ENCODE measurements around the gene PIK3C2B. TPM values are rescaled to one million over a fixed set of nuclear protein-coding genes. Genes with fewer than 3 reads are reported as not detected.

The PIK3C2B gene
- 15.7 TPM for polyA plus RNA-seq (2013, experiment 1 of 2)
- 11.4 TPM for polyA plus RNA-seq (2013, experiment 2 of 2)

- no peaks in the 10 kb centered on the region for H3K9me3 ChIP-seq (ENCODE audit: control insufficient read depth, low read length)
- peaks cover 8% of the 10 kb centered on the region for H3K36me3 ChIP-seq (ENCODE audit: control insufficient read depth, insufficient read depth, low read length)
- WGBS, 2 experiments (ENCODE audit: insufficient coverage in 2 of 2) = 0 to 1% methylated on average over 27 to 46 of the region's 69 CpGs
- H3K27ac ChIP-seq (ENCODE audit: low read depth, low read length, severe bottlenecking) = peak within 1 kb of the TSS; percentile 93
- peak within 1 kb of the TSS; percentile 84 for H3K4me3 ChIP-seq (ENCODE audit: extremely low read depth, insufficient read depth, low read length, poor library complexity, severe bottlenecking)
- H3K4me1 ChIP-seq (ENCODE audit: control insufficient read depth, insufficient read depth, low read length, poor library complexity, severe bottlenecking) = peaks cover 19% of the 10 kb centered on the region
Measured at GRCh38 chr1:204494281-204495077, at the start of gene PIK3C2B. PIK3C2B (minus strand) TSS chr1:204494805; CDS start chr1:204469802, 25,003 bp downstream.

DNA sequence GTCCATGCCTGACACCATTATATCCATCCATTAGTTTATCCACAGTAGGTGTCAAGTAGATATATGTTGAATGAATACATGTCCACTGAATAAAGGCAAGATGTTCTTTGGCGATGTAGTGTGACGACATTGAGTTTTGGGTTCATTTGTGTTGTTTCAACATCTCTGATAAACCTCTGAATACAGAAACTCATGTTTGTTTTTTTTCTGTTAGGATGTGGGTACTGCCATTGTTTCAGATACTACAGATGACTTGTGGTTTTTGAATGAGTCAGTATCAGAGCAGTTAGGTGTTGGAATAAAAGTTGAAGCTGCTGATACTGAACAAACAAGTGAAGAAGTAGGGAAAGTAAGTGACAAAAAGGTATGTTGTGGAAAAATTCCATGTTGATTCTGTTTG is 49.7 kb upstream of the PIK3C2B start:
- H3K4me1 ChIP-seq (ENCODE audit: control insufficient read depth, insufficient read depth, low read length, poor library complexity, severe bottlenecking) = no peaks in the 10 kb centered on the region
- WGBS, 2 experiments (ENCODE audit: insufficient coverage in 2 of 2) = 100% methylated on average over 1 of the region's 2 CpGs; no CpG with 5 or more reads in 1 of the 2 experiments
- no peak overlapping the region for H3K27ac ChIP-seq (ENCODE audit: low read depth, low read length, severe bottlenecking)
- no peak overlapping the region for H3K4me3 ChIP-seq (ENCODE audit: extremely low read depth, insufficient read depth, low read length, poor library complexity, severe bottlenecking)
- no peaks in the 10 kb centered on the region for H3K9me3 ChIP-seq (ENCODE audit: control insufficient read depth, low read length)
- peaks cover 94% of the 10 kb centered on the region for H3K36me3 ChIP-seq (ENCODE audit: control insufficient read depth, insufficient read depth, low read length)

- Histone ChIP-seq H3K9me3 (ENCODE audit: control insufficient read depth, low read length) (no peaks in the 10 kb centered on the region), H3K27ac (ENCODE audit: low read depth, low read length, severe bottlenecking) (no peak overlapping the region), H3K4me3 (ENCODE audit: extremely low read depth, insufficient read depth, low read length, poor library complexity, severe bottlenecking) (no peak overlapping the region), H3K36me3 (ENCODE audit: control insufficient read depth, insufficient read depth, low read length) (peaks cover 92% of the 10 kb centered on the region), H3K4me1 (ENCODE audit: control insufficient read depth, insufficient read depth, low read length, poor library complexity, severe bottlenecking) (no peaks in the 10 kb centered on the region)
- 100% methylated on average over 1 of the region's 2 CpGs for WGBS, 2 experiments (ENCODE audit: insufficient coverage in 2 of 2)
Measured at GRCh38 chr1:204541626-204542025, 47.0 kb upstream of the PIK3C2B start.

- no peaks in the 10 kb centered on the region for H3K4me1 ChIP-seq (ENCODE audit: control insufficient read depth, insufficient read depth, low read length, poor library complexity, severe bottlenecking)
- H3K36me3 ChIP-seq (ENCODE audit: control insufficient read depth, insufficient read depth, low read length) = peaks cover 94% of the 10 kb centered on the region
- H3K9me3 ChIP-seq (ENCODE audit: control insufficient read depth, low read length) = no peaks in the 10 kb centered on the region
- no peak overlapping the region for H3K4me3 ChIP-seq (ENCODE audit: extremely low read depth, insufficient read depth, low read length, poor library complexity, severe bottlenecking)
- no peak overlapping the region for H3K27ac ChIP-seq (ENCODE audit: low read depth, low read length, severe bottlenecking)
Measured at GRCh38 chr1:204532832-204533231, 38.2 kb upstream of the PIK3C2B start.

DNA sequence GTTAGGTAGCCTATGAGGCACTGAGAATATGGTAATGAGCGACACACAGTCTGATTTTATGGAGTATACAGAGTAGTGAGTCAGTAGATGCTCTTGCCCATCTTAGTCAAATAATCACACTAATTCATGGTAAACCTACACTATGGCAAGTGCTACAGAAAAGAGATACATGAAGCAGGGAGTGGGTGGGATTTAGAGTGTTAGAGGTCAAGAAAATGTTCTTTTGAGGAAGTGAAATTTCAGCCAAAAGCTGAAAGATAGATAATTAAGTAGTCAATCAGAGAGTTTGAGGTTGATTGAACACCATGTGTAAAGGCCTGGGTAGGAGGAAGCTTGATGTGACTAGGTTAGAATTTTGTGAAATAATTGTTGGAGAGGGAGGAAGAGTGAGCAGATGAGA is 36.3 kb upstream of the PIK3C2B start:
- Histone ChIP-seq H3K4me1 (ENCODE audit: control insufficient read depth, insufficient read depth, low read length, poor library complexity, severe bottlenecking) (no peaks in the 10 kb centered on the region), H3K36me3 (ENCODE audit: control insufficient read depth, insufficient read depth, low read length) (peaks cover 96% of the 10 kb centered on the region), H3K9me3 (ENCODE audit: control insufficient read depth, low read length) (no peaks in the 10 kb centered on the region), H3K4me3 (ENCODE audit: extremely low read depth, insufficient read depth, low read length, poor library complexity, severe bottlenecking) (no peak overlapping the region), H3K27ac (ENCODE audit: low read depth, low read length, severe bottlenecking) (no peak overlapping the region)
- WGBS, 2 experiments (ENCODE audit: insufficient coverage in 2 of 2) = no CpG with 5 or more reads among the region's 1 CpG

DNA sequence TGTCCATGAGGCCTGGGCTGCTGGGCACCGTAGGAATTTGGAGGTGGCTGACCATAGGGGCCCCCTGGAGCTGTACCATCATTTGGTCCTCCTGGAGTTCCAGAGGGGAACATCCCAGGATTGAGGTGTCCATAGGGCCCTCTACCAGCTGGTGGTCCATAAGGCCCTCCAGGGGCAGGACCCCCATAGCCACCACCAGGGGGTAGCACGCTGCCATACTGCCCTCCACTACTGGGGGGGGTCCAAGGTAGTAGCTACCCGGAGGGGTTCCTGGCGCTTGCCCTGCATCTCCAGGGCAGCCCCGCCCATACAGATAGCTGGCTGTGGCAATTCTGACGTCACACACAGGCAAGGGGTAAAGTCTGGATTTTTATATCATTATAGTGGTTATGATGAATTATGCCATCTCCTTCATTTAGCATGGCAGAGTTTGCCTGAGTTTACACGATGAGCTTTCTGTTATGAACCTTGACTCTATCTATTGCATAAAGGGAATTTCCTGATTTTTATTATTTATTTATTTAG is 34.8 kb upstream of the PIK3C2B start:
- Histone ChIP-seq H3K9me3 (ENCODE audit: control insufficient read depth, low read length) (no peaks in the 10 kb centered on the region), H3K4me3 (ENCODE audit: extremely low read depth, insufficient read depth, low read length, poor library complexity, severe bottlenecking) (no peak overlapping the region), H3K4me1 (ENCODE audit: control insufficient read depth, insufficient read depth, low read length, poor library complexity, severe bottlenecking) (no peaks in the 10 kb centered on the region), H3K27ac (ENCODE audit: low read depth, low read length, severe bottlenecking) (no peak overlapping the region), H3K36me3 (ENCODE audit: control insufficient read depth, insufficient read depth, low read length) (peaks cover 97% of the 10 kb centered on the region)
- 93 to 97% methylated on average over 4 to 6 of the region's 7 CpGs for WGBS, 2 experiments (ENCODE audit: insufficient coverage in 2 of 2)

DNA sequence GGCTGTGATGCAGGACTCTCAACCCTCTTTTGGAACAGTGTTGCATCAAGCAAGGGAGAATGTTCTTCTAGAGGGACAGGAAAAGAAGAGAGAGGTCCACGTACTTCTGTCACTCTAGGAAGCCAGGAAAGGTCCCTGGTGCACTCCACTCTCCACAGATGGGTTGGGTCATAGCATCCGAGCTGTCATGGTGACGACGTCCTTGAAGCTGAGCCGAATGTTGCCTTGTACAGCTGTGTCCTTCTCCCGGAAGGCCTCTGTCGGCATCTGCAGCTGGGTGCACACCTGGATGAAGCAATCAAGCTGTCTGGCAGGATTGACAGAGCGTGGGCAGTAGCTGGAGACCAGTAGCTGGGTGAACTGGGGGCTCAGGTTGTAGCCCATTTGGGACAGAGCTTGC is 34.1 kb upstream of the PIK3C2B start:
- WGBS, 2 experiments (ENCODE audit: insufficient coverage in 2 of 2) = 99 to 100% methylated on average over 6 to 8 of the region's 8 CpGs
- Histone ChIP-seq H3K4me3 (ENCODE audit: extremely low read depth, insufficient read depth, low read length, poor library complexity, severe bottlenecking) (no peak overlapping the region), H3K36me3 (ENCODE audit: control insufficient read depth, insufficient read depth, low read length) (peaks cover 97% of the 10 kb centered on the region), H3K27ac (ENCODE audit: low read depth, low read length, severe bottlenecking) (no peak overlapping the region), H3K9me3 (ENCODE audit: control insufficient read depth, low read length) (peaks cover 1% of the 10 kb centered on the region), H3K4me1 (ENCODE audit: control insufficient read depth, insufficient read depth, low read length, poor library complexity, severe bottlenecking) (no peaks in the 10 kb centered on the region)

DNA sequence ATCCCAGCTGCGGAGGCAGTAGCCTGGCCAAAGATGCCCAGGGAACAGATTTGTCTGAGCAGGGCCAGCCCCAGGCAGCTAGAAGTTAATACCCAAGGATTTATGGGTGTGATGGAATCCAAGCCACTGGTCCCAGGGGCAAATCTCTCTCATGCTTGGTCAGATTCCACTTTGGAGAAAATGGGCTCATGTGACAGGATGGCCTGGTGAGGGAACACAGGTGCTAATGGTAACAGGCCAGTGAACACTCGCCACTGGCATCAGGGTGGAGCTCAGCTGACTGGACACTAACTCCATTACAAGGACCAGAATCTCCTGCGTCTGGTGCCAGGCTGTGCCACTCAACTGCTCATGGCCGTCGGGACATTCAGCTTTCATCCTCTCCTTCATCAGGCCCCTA is 33.6 kb upstream of the PIK3C2B start:
- H3K4me1 ChIP-seq (ENCODE audit: control insufficient read depth, insufficient read depth, low read length, poor library complexity, severe bottlenecking) = no peaks in the 10 kb centered on the region
- peaks cover 97% of the 10 kb centered on the region for H3K36me3 ChIP-seq (ENCODE audit: control insufficient read depth, insufficient read depth, low read length)
- H3K4me3 ChIP-seq (ENCODE audit: extremely low read depth, insufficient read depth, low read length, poor library complexity, severe bottlenecking) = no peak overlapping the region
- H3K9me3 ChIP-seq (ENCODE audit: control insufficient read depth, low read length) = peaks cover 4% of the 10 kb centered on the region
- H3K27ac ChIP-seq (ENCODE audit: low read depth, low read length, severe bottlenecking) = no peak overlapping the region
- 94 to 98% methylated on average over 5 of the region's 5 CpGs for WGBS, 2 experiments (ENCODE audit: insufficient coverage in 2 of 2)

DNA sequence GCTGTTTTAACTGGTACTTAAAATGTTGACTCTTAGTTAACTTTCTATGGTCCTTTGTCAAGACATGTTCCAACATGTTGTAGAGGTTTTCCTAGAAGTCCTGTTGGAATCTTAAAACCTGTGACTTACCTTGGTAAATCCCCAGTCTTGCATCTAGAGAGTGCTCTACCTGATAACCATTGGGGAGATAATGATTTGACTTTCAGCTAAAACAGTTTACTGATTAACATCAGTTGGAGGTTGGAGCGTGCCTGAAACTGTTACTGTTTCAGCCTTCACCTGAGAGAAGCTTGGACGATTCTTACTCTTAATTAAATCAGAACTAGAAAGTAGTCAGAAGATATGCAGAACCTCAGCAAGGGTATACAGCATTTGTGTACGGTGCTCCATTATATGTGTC is 30.4 kb upstream of the PIK3C2B start:
- H3K4me1 ChIP-seq (ENCODE audit: control insufficient read depth, insufficient read depth, low read length, poor library complexity, severe bottlenecking) = no peaks in the 10 kb centered on the region
- 90 to 100% methylated on average over 1 to 3 of the region's 3 CpGs for WGBS, 2 experiments (ENCODE audit: insufficient coverage in 2 of 2)
- H3K36me3 ChIP-seq (ENCODE audit: control insufficient read depth, insufficient read depth, low read length) = peaks cover 86% of the 10 kb centered on the region
- H3K4me3 ChIP-seq (ENCODE audit: extremely low read depth, insufficient read depth, low read length, poor library complexity, severe bottlenecking) = no peak overlapping the region
- H3K9me3 ChIP-seq (ENCODE audit: control insufficient read depth, low read length) = peaks cover 9% of the 10 kb centered on the region
- no peak overlapping the region for H3K27ac ChIP-seq (ENCODE audit: low read depth, low read length, severe bottlenecking)

GRCh38 chr1:204523605-204524215 is 29.1 kb upstream of the PIK3C2B start:
- Histone ChIP-seq H3K4me1 (ENCODE audit: control insufficient read depth, insufficient read depth, low read length, poor library complexity, severe bottlenecking) (no peaks in the 10 kb centered on the region), H3K9me3 (ENCODE audit: control insufficient read depth, low read length) (peaks cover 9% of the 10 kb centered on the region), H3K27ac (ENCODE audit: low read depth, low read length, severe bottlenecking) (no peak overlapping the region), H3K36me3 (ENCODE audit: control insufficient read depth, insufficient read depth, low read length) (peaks cover 86% of the 10 kb centered on the region), H3K4me3 (ENCODE audit: extremely low read depth, insufficient read depth, low read length, poor library complexity, severe bottlenecking) (no peak overlapping the region)
- WGBS, 2 experiments (ENCODE audit: insufficient coverage in 2 of 2) = 91 to 97% methylated on average over 4 to 7 of the region's 9 CpGs

Measured in mesodermal cell (in vitro differentiated cells).